HepG2 (cell line): Measurements from ENCODE around the gene MYCBP2. TPM values are rescaled to one million over a fixed set of nuclear protein-coding genes. Genes with fewer than 3 reads are reported as not detected.

Experiments used
- BCL6 ChIP-seq: IDR thresholded peaks from 2 replicates; pipeline ENCODE4 v1.6.1; 2016; ENCODE audit warnings: missing genetic modification reagents, missing compliant biosample characterization
- ELF1 ChIP-seq: sonication (generic); formaldehyde crosslinking; IDR thresholded peaks from 2 replicates; pipeline ENCODE4 v1.4.0; 2020; ENCODE audit warnings: missing genetic modification reagents
- FOXK2 ChIP-seq: fragments of 450-650 bp; IDR thresholded peaks from 2 replicates; pipeline ENCODE4 v1.6.1; 2016
- HOXA5 ChIP-seq: sonication (generic); formaldehyde crosslinking; IDR thresholded peaks from 2 replicates; pipeline ENCODE4 v1.4.0; 2020; ENCODE audit warnings: missing genetic modification reagents
- RARA ChIP-seq: IDR thresholded peaks from 2 replicates; pipeline ENCODE4 v1.6.1; 2016; ENCODE audit warnings: missing genetic modification reagents, missing compliant biosample characterization
- SMYD3 ChIP-seq: sonication (generic); formaldehyde crosslinking; IDR thresholded peaks from 2 replicates; pipeline ENCODE4 v1.8.1; 2023; ENCODE audit warnings: mild to moderate bottlenecking, missing genetic modification reagents
- SSRP1 ChIP-seq: IDR thresholded peaks from 2 replicates; pipeline ENCODE4 v1.6.1; 2016; ENCODE audit warnings: control low read depth
- TGIF2 ChIP-seq: IDR thresholded peaks from 2 replicates; pipeline ENCODE4 v1.6.1; 2016; ENCODE audit warnings: control low read depth, missing compliant biosample characterization
- TOPORS ChIP-seq: sonication (generic); formaldehyde crosslinking; IDR thresholded peaks from 2 replicates; pipeline ENCODE4 v1.8.0; 2023; ENCODE audit warnings: mild to moderate bottlenecking, missing genetic modification reagents
- XRCC5 ChIP-seq: fragments of 200-400 bp; formaldehyde crosslinking; optimal IDR thresholded peaks from 2 replicates; pipeline ENCODE3; 2017; ENCODE audit warnings: mild to moderate bottlenecking, low read length
- ZNF234 ChIP-seq: sonication (generic); formaldehyde crosslinking; conservative IDR thresholded peaks from 2 replicates; pipeline ENCODE4 v1.5.1; 2020; ENCODE audit warnings: mild to moderate bottlenecking, missing genetic modification reagents
- ZNF337 ChIP-seq: sonication (generic); formaldehyde crosslinking; IDR thresholded peaks from 2 replicates; pipeline ENCODE4 v1.5.1; 2020; ENCODE audit warnings: missing genetic modification reagents, low read depth, mild to moderate bottlenecking, borderline replicate concordance
- ZNF460 ChIP-seq: sonication (generic); formaldehyde crosslinking; IDR thresholded peaks from 2 replicates; pipeline ENCODE4 v1.5.1; 2020; ENCODE audit warnings: missing genetic modification reagents, mild to moderate bottlenecking, borderline replicate concordance
- ZNF776 ChIP-seq: sonication (generic); formaldehyde crosslinking; IDR thresholded peaks from 2 replicates; pipeline ENCODE4 v1.4.0; 2020; ENCODE audit warnings: mild to moderate bottlenecking, missing genetic modification reagents
- polyA plus RNA-seq, 8 experiments: library from polyadenylated mRNA; depleted of rRNA in 3 of 8; stranded (reverse) in 7 of 8; unstranded in 1 of 8; fragments of >200 nt; fragmentation: Illumina TruSeq in 4 of 8; extraction: Trizol in 4 of 8; gene quantifications; 2 replicates each; pipeline versions ENCODE4 v1.2.1 to v1.2.3, GENCODE V29; 2011 to 2016; ENCODE audit warnings: low read depth in 4 of 8, missing spikeins in 1 of 8, mixed read lengths in 1 of 8; ENCODE audit not compliant: insufficient read depth in 1 of 8
- total RNA-seq, 5 experiments: library from RNA; depleted of rRNA; stranded (reverse); fragments of >200 nt; fragmentation: Illumina TruSeq; extraction: Trizol; gene quantifications; 2 replicates each; pipeline ENCODE4 v1.2.3, GENCODE V29; 2016; ENCODE audit warnings: low read depth in 1 of 5
- TF ChIP-seq, protein P1 (sequence below): sonication (generic); formaldehyde crosslinking; IDR thresholded peaks from 2 replicates; pipeline ENCODE4 v1.4.0; 2020; ENCODE audit warnings: mild to moderate bottlenecking, missing genetic modification reagents
- TF ChIP-seq, protein P2 (sequence below): sonication (generic); formaldehyde crosslinking; IDR thresholded peaks from 2 replicates; pipeline ENCODE4 v1.8.1; 2023; ENCODE audit warnings: mild to moderate bottlenecking, moderate library complexity, missing genetic modification reagents
- TF ChIP-seq, protein P3 (sequence below): sonication (generic); formaldehyde crosslinking; IDR thresholded peaks from 2 replicates; pipeline ENCODE4 v1.8.0; 2022; ENCODE audit warnings: missing genetic modification reagents, low read depth, mild to moderate bottlenecking, borderline replicate concordance
- TF ChIP-seq, protein P4 (sequence below): sonication (generic); formaldehyde crosslinking; IDR thresholded peaks from 2 replicates; pipeline ENCODE4 v1.8.1; 2023; ENCODE audit warnings: missing genetic modification reagents, inconsistent platforms, borderline replicate concordance
- TF ChIP-seq, protein P5 (sequence below): sonication (generic); formaldehyde crosslinking; IDR thresholded peaks from 2 replicates; pipeline ENCODE4 v1.8.1; 2022; ENCODE audit warnings: mild to moderate bottlenecking, missing genetic modification reagents
- TF ChIP-seq, protein P6 (sequence below): sonication (generic); formaldehyde crosslinking; IDR thresholded peaks from 2 replicates; pipeline ENCODE4 v1.4.0; 2020; ENCODE audit warnings: missing genetic modification reagents

Gene MYCBP2
- total and polyA plus RNA-seq, 2 of the 13 experiments (the other 11 are each of a cell fraction or from before 2014, with no cell fraction given), result 16.3 to 35.3 TPM

DNA sequence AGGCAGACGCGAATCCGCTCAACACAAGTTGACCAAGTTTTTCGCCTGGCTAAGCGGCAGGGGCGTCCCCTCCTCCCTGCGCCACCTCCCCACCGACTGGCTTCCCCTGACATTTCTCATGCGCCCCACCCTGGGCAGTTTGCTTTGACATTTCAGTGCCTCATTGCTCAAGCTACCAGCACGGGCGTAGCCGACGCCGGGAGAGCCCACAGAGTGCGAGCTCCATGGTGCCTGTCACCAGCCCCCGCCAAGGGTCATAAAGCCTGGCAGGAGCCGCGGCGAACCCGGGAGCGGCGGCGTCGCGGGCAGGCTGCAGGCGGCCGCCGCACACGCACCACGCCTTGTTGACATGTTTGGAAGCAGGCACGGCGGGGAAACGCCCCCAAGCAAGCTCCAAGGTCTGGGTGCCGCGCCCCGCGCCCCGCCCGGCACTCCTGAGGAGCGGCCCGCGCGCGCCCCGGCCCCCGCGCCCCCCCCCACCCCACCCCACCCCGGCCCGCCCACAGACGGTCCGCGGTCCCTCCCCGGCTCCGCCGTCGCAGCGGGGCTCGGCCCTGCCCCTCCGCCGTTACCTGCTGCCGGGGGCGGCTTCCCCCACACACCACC is 300.5 kb downstream of the MYCBP2 start (continued):
- TF ChIP-seq, protein P1, sequence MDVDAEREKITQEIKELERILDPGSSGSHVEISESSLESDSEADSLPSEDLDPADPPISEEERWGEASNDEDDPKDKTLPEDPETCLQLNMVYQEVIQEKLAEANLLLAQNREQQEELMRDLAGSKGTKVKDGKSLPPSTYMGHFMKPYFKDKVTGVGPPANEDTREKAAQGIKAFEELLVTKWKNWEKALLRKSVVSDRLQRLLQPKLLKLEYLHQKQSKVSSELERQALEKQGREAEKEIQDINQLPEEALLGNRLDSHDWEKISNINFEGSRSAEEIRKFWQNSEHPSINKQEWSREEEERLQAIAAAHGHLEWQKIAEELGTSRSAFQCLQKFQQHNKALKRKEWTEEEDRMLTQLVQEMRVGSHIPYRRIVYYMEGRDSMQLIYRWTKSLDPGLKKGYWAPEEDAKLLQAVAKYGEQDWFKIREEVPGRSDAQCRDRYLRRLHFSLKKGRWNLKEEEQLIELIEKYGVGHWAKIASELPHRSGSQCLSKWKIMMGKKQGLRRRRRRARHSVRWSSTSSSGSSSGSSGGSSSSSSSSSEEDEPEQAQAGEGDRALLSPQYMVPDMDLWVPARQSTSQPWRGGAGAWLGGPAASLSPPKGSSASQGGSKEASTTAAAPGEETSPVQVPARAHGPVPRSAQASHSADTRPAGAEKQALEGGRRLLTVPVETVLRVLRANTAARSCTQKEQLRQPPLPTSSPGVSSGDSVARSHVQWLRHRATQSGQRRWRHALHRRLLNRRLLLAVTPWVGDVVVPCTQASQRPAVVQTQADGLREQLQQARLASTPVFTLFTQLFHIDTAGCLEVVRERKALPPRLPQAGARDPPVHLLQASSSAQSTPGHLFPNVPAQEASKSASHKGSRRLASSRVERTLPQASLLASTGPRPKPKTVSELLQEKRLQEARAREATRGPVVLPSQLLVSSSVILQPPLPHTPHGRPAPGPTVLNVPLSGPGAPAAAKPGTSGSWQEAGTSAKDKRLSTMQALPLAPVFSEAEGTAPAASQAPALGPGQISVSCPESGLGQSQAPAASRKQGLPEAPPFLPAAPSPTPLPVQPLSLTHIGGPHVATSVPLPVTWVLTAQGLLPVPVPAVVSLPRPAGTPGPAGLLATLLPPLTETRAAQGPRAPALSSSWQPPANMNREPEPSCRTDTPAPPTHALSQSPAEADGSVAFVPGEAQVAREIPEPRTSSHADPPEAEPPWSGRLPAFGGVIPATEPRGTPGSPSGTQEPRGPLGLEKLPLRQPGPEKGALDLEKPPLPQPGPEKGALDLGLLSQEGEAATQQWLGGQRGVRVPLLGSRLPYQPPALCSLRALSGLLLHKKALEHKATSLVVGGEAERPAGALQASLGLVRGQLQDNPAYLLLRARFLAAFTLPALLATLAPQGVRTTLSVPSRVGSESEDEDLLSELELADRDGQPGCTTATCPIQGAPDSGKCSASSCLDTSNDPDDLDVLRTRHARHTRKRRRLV (CRISPR knock-in tag), result no peak
- no peak for TF ChIP-seq ELF1 (CRISPR knock-in tag)
- no peak for TF ChIP-seq ZNF776 (CRISPR knock-in tag)
- TF ChIP-seq, protein P2, sequence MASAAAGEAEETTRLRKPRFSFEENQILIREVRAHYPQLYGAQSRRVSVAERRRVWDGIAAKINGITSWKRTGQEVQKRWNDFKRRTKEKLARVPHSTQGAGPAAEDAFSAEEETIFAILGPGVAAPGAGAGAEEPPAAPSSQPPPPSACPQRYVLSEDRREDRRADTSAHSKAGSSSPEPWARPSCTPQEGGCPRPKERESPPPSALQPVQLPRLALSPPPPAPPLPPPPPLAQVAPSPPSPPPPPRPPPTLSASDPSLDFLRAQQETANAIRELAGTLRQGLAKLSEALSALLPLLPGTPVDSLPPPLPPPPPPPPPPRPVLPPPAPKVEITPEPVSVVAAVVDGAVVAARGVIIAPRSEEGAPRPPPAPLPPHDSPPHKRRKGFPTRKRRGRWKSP (CRISPR knock-in tag), result no peak
- no peak for TF ChIP-seq ZNF460 (CRISPR knock-in tag)
- TF ChIP-seq RARA (CRISPR knock-in tag), result no peak
- TF ChIP-seq, protein P3, sequence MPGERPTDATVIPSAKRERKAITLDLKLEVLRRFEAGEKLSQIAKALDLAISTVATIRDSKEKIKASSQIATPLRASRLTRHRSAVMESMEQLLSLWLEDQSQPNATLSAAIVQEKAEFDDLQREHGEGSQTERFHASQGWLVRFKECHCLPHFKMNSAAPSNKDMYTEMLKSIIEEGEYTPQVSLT (CRISPR knock-in tag), result no peak
- TF ChIP-seq, protein P4, sequence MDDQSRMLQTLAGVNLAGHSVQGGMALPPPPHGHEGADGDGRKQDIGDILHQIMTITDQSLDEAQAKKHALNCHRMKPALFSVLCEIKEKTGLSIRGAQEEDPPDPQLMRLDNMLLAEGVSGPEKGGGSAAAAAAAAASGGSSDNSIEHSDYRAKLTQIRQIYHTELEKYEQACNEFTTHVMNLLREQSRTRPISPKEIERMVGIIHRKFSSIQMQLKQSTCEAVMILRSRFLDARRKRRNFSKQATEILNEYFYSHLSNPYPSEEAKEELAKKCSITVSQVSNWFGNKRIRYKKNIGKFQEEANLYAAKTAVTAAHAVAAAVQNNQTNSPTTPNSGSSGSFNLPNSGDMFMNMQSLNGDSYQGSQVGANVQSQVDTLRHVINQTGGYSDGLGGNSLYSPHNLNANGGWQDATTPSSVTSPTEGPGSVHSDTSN (CRISPR knock-in tag), result no peak
- TF ChIP-seq XRCC5, result no peak
- no peak for TF ChIP-seq SSRP1 (CRISPR knock-in tag)
- no peak for TF ChIP-seq HOXA5 (CRISPR knock-in tag)
- TF ChIP-seq BCL6 (CRISPR knock-in tag), result peak; percentile 33; the same call in 1 of the 2 replicates
- TF ChIP-seq FOXK2, result peak; percentile 59; the same call in 1 of the 2 replicates
- 0 out of 2 replicates have a peak, but pooled peaks have one; percentile 36 for TF ChIP-seq ZNF337 (CRISPR knock-in tag)
- TF ChIP-seq, protein P5, sequence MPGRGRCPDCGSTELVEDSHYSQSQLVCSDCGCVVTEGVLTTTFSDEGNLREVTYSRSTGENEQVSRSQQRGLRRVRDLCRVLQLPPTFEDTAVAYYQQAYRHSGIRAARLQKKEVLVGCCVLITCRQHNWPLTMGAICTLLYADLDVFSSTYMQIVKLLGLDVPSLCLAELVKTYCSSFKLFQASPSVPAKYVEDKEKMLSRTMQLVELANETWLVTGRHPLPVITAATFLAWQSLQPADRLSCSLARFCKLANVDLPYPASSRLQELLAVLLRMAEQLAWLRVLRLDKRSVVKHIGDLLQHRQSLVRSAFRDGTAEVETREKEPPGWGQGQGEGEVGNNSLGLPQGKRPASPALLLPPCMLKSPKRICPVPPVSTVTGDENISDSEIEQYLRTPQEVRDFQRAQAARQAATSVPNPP (CRISPR knock-in tag), result no peak
- peak; percentile 77 for TF ChIP-seq TGIF2 (CRISPR knock-in tag)
- TF ChIP-seq, protein P6, sequence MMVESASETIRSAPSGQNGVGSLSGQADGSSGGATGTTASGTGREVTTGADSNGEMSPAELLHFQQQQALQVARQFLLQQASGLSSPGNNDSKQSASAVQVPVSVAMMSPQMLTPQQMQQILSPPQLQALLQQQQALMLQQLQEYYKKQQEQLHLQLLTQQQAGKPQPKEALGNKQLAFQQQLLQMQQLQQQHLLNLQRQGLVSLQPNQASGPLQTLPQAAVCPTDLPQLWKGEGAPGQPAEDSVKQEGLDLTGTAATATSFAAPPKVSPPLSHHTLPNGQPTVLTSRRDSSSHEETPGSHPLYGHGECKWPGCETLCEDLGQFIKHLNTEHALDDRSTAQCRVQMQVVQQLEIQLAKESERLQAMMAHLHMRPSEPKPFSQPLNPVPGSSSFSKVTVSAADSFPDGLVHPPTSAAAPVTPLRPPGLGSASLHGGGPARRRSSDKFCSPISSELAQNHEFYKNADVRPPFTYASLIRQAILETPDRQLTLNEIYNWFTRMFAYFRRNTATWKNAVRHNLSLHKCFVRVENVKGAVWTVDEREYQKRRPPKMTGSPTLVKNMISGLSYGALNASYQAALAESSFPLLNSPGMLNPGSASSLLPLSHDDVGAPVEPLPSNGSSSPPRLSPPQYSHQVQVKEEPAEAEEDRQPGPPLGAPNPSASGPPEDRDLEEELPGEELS, result 0 out of 2 replicates have a peak, but pooled peaks have one; percentile 35
- TF ChIP-seq TOPORS (CRISPR knock-in tag), result no peak
- no peak for TF ChIP-seq SMYD3 (CRISPR knock-in tag)
- TF ChIP-seq ZNF234, result no peak
